ENCODE measurements around the gene FAM227B.

The FAM227B gene

DNA sequence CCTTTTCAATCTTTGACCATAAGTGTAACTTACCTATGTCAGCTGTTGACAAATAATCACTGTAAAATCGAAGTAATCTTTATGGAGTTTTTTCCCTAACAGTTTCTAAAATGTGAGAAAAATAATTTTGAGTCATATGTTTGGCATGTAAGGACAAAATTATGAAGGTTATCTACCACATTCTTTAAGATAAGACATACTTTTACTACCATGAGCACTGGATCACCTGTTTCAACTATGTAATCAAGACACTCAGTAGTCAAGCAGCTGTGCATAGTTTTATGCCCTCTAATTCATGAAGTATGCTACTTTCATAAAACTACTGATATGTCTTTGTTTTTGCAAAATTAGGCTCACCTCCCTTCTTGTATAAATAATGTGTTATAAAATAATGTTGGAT is 185.4 kb downstream of the FAM227B start:
- DNase-seq, result no peak
- Histone ChIP-seq H3K36me3 (no peaks in the 10 kb centered on the region), H3K4me3 (ENCODE audit: low read depth, low read length) (no peak overlapping the region), H3K4me1 (no peaks in the 10 kb centered on the region), H3K9me3 (no peaks in the 10 kb centered on the region), H3K27me3 (no peaks in the 10 kb centered on the region)
- TF ChIP-seq, protein P1, sequence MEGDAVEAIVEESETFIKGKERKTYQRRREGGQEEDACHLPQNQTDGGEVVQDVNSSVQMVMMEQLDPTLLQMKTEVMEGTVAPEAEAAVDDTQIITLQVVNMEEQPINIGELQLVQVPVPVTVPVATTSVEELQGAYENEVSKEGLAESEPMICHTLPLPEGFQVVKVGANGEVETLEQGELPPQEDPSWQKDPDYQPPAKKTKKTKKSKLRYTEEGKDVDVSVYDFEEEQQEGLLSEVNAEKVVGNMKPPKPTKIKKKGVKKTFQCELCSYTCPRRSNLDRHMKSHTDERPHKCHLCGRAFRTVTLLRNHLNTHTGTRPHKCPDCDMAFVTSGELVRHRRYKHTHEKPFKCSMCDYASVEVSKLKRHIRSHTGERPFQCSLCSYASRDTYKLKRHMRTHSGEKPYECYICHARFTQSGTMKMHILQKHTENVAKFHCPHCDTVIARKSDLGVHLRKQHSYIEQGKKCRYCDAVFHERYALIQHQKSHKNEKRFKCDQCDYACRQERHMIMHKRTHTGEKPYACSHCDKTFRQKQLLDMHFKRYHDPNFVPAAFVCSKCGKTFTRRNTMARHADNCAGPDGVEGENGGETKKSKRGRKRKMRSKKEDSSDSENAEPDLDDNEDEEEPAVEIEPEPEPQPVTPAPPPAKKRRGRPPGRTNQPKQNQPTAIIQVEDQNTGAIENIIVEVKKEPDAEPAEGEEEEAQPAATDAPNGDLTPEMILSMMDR (IDR thresholded peaks at IDR 0.05; ENCODE audit: low read depth, low read length), result no peak

DNA sequence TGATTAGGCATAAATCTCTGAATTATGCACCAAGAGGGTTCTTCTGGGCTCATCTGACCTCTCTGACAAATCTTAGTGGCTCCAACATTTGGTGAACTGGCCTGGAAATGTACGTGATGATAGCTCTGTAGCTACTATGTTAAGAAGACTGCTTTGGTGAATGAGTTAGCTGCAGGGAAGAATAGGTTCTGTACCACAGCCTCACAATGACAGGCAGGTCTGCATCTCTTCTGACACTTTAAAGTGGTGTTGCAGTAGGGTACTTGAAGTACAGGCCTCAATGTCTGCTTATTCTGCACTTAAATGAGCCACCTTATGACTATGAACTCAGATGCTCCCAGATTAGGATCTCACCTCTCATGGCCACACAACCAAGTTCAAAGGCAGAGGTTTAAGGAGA is 190.6 kb downstream of the FAM227B start:
- Histone ChIP-seq H3K27me3 (no peaks in the 10 kb centered on the region), H3K4me1 (no peaks in the 10 kb centered on the region), H3K9me3 (no peaks in the 10 kb centered on the region), H3K4me3 (ENCODE audit: low read depth, low read length) (no peak overlapping the region), H3K36me3 (no peaks in the 10 kb centered on the region)
- TF ChIP-seq, protein P1 (IDR thresholded peaks at IDR 0.05; ENCODE audit: low read depth, low read length), result no peak
- no peak for DNase-seq

DNA sequence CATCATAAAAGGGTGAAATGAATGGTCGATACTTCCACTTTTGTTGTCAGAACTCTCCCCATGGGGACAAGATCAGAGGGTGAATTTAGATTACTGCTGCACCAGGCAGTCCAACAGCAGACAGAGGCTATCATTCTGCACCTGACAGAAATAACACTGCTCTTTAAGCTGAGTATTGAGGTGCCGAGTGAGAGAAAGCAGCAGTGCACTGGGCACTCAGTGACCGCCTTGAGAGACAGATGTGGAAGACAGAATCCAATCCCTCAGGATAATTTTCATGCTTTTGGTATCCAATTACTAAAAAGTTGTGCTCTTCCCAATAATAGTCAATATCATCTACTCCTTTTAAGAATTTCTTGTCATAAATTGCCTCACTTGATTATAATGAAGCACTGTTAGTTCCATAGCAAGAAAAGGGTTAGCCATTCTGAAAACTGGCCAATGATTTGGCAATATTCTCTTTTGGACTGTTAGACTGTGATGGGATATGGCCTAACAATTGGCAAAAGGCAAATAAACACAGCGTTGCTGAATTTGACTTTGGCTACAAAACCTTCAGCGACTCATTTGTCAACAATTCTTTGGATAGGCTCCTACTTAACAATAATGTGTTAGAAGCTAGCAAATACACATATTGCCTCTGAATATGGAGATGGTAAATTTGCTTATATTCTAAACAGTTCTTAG is 192.1 kb downstream of the FAM227B start:
- Histone ChIP-seq H3K4me3 (ENCODE audit: low read depth, low read length) (no peak overlapping the region), H3K36me3 (no peaks in the 10 kb centered on the region), H3K4me1 (no peaks in the 10 kb centered on the region), H3K9me3 (no peaks in the 10 kb centered on the region), H3K27me3 (no peaks in the 10 kb centered on the region)
- DNase-seq, result no peak
- TF ChIP-seq, protein P1 (IDR thresholded peaks at IDR 0.05; ENCODE audit: low read depth, low read length), result no peak

DNA sequence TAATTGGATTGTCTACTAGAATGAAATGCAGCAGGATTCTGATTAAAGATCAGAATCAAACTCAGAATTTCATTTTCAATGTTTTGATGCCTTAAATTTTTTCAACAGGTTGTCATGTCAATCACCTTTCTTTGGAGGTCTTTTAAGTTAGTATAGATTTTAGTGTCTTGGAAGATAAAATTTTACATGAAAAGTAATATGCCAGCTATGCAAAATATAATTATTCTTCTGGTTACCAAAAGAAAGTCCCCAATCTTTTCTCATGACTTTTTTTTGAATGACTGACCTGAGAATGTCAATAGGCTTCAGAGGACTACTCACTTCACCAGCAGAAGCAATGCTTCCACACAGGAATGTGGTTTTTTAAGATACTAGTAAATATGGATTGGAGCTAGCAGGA is 193.2 kb downstream of the FAM227B start:
- TF ChIP-seq, protein P1 (IDR thresholded peaks at IDR 0.05; ENCODE audit: low read depth, low read length), result no peak
- no peak for DNase-seq
- Histone ChIP-seq H3K4me1 (no peaks in the 10 kb centered on the region), H3K36me3 (no peaks in the 10 kb centered on the region), H3K9me3 (no peaks in the 10 kb centered on the region), H3K27me3 (no peaks in the 10 kb centered on the region), H3K4me3 (ENCODE audit: low read depth, low read length) (no peak overlapping the region)

DNA sequence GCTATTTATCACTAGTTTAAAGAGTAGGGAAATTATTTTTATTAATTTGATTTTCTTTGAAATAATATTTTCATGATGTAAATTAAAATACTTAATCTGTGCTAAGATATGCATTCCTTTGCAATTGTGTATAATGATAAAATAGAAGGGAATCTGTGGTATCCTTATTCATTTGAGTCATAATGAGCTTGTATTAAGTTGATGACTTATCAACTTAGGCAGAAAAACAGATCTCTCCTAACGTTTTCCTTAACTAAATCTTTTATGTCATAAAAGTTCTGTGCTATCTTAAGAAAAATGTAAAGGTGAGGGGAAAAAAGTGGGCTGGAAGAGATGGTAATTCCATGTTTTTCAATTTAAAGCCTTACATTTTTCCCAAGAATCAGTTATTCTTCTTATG is 195.7 kb downstream of the FAM227B start:
- no peak overlapping the region for H3K4me3 ChIP-seq (ENCODE audit: low read depth, low read length)
- no peaks in the 10 kb centered on the region for H3K4me1 ChIP-seq
- H3K9me3 ChIP-seq, result no peaks in the 10 kb centered on the region
- DNase-seq, result no peak
- TF ChIP-seq, protein P1 (IDR thresholded peaks at IDR 0.05; ENCODE audit: low read depth, low read length), result no peak
- H3K36me3 ChIP-seq, result no peaks in the 10 kb centered on the region
- no peaks in the 10 kb centered on the region for H3K27me3 ChIP-seq

DNA sequence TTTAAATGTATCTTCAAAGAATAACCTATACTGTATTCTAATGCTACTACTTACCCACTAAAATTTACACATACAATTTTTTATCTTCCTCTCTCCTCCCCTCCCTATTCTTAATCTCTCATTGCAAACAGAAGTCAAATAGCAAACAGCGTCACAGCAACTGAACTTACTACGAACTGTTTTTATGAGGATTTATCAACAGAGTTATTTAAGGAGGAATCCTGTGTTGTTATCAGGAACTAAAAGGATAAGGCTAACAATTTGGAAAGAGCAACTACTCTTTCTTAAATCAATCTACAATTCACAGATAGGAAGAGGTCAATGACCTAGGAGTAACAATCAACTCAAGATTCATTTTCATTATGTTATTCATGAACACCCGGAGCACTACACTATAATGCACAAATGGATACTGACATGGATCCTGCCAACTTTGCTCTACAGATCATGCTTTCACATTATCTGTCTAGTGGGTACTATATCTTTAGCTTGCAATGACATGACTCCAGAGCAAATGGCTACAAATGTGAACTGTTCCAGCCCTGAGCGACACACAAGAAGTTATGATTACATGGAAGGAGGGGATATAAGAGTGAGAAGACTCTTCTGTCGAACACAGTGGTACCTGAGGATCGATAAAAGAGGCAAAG is 196.6 kb downstream of the FAM227B start:
- Histone ChIP-seq H3K36me3 (no peaks in the 10 kb centered on the region), H3K9me3 (no peaks in the 10 kb centered on the region), H3K27me3 (no peaks in the 10 kb centered on the region), H3K4me3 (ENCODE audit: low read depth, low read length) (no peak overlapping the region), H3K4me1 (no peaks in the 10 kb centered on the region)
- DNase-seq, result no peak
- TF ChIP-seq, protein P1 (IDR thresholded peaks at IDR 0.05; ENCODE audit: low read depth, low read length), result no peak
